ENCODE measurements around the gene DAPK1.
"Not testable (repeated sequence)": the region's sequence is repeated elsewhere in the genome, so short reads cannot be mapped to it uniquely, and the experiment has no call there.

Gene DAPK1

DNA sequence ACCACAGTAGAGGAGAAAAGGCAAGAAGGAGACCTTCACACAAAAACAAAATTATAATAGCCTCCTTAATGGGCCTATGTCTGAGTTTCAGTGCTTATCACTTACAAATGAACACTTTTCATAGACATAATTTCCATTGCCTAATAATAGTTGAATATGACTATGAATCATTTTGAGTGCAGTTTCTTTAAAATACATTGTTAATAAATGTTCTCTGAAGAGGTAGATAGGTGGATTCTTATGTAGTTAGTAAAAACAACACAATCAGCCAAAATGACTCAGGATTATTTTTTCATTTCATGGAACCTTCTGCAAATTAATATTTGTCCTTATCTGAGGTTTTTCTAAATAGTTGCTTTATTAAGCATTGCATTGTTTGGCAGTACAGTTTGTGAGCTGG is 45.6 kb downstream of the DAPK1 start:
- no peak for DNase-seq (ENCODE audit: low read depth)

DNA sequence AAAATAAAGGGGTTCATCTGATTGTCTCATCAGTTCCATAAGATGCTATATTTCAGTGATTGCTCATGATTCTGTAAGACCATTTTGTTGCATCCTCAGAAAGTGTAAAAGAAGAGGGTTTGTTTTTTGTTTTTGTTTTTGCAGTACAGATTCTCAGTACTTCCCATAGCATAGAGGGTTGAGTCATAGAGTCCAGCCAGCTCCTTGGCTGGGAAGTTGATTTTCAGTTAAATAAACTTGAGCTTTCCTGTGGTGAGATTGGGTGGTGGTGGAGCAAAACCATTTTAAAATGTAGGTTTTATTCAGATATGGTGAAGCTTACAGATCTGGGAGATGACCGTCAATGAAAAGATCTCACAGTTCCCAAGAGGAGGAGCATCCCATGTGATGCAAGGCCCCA is 48.2 kb downstream of the DAPK1 start:
- DNase-seq (ENCODE audit: low read depth): no peak

DNA sequence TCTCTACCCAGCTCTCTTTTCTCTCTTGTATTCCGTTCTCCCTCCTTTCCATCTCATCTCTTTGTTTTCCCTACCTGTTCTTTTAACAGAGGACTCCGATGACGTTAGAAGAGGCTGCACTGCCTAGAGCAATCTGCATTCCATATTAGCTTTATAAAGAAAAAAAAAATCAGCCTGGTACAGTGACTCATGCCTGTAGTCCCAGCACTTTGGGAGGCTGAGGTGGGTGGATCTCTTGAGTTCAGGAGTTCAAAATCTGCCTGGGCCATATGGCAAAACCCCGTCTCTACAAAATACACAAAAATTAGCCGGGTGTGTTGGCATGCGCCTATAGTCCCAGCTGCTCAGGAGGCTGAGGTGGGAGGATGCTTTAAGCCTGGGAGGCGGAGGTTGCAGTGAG is 49.0 kb downstream of the DAPK1 start:
- no peak for DNase-seq (ENCODE audit: low read depth)

DNA sequence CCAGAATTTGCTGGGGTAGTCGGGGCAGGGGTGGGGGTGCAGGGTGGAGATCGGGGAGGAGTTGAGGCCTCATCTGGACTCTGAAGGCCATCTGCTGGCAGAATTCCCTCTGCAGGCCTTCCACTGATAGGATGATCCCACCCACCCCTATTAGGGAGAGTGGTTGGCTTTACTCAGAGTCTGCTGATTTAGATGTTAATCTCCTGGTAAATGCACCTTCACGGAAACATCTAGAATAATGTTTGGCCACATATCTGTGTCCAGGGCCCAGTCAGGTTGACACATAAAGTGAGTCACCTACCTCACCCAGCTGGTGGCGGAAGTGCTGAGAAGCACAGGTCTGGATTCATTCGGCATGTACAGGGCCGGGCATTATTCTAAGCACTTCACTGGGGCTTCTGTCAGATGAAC is 50.0 kb downstream of the DAPK1 start:
- no peak for DNase-seq (ENCODE audit: low read depth)

DNA sequence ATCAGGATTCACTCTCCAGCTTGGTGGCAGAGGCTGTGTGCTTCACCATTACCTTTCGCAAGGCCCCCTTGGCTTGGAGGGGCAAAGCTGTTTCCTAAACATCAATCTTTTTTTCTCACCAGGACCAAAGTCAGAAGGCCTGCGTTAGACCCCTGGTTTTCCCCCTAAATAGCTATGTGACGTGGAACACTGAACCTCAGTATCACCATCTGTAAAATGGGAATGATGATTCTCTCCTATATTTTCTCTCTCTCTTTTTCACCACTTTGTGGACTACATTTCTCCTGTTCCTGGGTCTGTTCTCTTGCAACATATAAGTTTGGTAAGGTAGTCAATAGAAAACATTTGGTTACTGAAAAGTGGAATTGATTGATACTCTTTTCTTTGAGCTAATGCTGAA is 50.5 kb downstream of the DAPK1 start:
- DNase-seq (ENCODE audit: low read depth): no peak

DNA sequence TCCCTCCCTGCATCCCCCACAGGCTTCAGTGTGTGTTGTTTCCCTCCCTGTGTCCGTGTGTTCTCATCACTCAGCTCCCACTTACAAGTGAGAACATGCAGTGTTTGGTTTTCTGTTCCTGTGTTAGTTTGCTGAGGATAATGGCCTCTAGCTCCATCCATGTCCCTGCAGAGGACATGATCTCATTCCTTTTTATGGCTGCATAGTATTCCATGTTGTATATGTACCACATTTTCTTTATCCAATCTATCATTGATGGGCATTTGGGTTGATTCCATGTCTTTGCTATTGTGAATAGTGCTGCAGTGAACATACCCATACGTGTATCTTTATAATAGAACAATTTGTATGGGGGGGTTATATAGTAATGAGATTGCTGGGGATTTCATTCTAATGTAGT is 51.4 kb downstream of the DAPK1 start:
- DNase-seq (ENCODE audit: low read depth): not testable (repeated sequence)

DNA sequence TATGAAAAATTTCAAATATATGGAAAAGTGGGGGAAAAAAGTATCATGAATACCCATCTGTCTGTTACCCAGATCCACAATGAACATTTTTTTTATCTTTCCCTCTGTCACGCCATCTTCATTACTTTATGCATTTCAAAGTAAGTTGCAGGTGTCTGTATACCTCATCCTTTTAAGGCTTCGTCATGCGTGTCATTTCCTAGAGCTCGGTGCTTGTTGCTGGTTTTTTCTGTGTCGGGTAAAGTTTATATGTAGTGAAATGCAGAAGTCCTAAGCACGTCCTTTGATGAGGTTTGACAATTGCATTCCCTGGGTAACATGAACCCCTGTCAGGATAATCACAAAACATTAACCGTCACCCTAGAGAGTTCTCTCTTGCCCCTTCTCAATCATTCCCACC is 52.1 kb downstream of the DAPK1 start:
- DNase-seq (ENCODE audit: low read depth): no peak

DNA sequence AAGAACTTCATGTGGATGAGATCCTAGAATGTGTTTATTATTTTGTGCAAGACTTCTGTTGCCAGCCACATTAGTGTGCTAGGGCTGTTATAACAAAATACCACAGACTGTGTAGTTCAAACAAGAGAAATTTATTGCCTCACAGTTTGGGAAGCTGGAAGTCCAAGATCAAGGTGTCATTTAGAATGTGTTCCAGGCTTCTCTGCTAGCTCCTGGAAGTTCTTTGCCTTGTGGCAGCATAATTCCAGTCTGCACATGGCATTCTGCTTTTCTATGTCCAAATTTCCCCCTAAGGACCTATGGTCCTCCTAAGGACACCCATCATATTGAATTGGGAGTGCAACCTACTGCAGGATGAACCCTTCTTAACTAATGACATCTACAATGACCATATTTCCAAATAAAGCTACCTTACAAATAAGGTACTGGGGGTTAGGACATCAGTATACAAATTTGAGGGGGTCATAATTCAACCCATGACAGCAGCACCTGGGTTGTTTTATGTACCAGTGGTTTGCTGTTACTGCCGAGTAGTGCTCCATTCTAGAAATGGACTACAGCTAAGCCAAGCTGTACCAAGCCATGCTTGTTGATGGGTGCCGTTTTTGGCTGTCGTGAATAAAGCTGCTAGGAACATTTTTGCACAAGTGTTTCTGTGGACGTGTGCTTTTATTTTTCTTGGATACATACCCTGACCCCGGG is 52.7 kb downstream of the DAPK1 start:
- no peak for DNase-seq (ENCODE audit: low read depth)

DNA sequence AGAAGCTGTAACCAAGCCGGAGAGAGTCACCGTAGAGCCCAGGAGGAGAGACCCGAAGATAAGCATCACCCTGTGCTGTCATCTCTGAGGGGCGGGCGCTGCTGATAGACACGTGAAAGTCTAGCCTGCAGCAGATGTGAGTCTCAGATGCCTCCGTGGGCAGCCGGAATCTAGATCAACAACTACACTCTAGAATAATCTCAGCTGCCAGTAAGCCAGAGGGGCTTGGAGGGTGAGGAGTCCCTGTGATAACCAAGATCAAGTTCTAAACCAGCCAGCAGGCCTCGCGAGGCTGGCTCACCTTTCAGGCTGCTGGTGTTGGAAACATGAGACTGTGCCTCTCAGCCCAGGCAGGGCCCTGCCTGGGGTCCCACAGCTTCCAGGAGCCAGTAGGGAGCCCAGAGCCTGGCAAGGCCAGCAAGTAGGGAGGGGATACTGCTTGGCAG is 54.1 kb downstream of the DAPK1 start:
- DNase-seq (ENCODE audit: low read depth): no peak

DNA sequence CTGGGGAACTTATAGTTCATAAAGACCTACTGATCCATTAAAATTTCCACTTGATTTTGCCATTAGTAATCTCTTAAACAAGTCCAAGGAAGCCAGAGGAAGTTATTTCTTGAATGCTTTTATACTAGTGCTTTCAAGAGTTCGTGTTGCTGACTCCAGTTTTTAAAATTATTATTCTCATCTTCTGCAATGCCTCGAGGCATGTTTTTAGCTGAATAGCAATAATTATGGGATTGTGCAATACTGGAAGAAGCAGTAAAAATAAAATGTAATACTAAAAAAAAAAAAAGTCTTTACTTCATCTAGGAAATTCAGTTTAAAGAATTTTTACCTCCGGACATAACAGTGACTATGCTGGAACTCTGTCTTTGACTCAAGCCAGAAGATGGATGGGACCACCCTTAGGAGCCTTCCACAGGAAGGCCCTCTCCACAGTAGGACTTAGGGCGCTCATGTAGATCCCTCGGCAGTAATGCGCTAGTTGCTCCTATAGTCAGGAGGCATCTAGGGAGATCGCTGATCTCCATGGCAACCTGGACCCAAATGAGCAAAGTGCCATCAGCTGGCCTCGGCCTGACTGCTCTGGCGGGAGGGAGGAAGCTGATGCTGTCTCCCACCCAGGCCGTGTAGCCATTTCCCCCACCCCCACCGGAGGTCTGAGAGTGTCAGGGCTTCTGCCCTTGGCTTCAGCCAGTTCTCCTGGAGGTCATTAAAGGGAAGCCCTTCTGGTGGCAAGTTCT is 56.7 kb downstream of the DAPK1 start:
- DNase-seq (ENCODE audit: low read depth): no peak

DNA sequence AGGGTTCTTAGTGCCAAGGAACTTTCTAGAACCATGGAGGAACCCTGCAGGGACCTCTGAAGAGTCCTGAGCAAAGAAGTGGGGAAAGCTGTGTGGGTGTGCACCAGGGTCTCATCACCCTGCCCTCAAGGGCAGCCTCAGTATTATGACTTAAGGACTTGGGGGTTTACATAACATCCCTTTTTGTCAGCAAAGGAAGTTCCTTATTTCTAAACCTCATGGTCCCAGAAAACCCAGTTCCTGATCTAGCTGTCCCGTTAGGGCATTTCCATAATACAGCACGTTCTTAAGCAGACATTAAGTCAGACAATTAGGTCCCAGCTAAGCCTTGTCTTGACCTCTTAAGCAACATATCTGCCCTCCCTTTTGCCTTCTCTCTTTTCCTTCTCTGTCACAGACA is 57.3 kb downstream of the DAPK1 start:
- no peak for DNase-seq (ENCODE audit: low read depth)

DNA sequence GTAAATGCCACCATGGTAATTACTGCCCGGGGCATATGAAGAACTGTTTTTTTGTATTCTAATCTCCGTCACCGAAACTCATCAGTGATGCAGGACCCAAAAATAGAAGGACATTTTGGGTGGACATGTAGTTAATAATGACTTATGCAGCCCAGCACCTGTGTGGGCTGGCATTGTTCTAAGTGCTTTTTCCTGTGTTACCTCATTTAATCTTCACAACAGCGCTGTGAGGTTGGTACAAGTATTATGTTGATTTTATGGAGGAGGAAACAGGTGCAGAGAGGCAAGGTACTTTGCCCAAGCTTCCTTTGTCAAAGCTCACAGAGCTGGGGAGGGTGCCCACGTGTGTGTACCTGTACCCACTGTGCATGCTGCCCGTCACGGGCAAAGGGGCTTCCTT is 58.4 kb downstream of the DAPK1 start:
- no peak for DNase-seq (ENCODE audit: low read depth)

DNA sequence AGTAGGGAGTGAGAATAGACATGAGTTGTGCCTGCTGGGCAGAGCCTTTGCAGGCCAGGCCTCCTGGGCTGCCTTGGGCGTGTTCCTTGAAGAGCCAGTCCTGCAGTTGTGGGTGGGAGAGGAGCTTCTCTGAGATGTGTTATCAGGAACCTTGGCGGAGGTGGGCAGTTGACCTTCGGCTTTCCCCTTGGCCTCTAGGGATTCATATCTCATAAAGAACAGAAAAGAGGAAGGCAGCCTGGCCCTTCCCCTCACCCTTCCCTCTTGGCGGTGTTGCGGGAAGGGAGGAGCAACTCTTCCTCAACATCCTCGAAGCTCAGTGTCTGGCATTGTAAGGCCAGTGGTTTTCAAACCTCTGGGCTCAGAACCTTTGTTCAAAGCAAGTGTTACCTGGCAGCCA is 59.2 kb downstream of the DAPK1 start:
- no peak for DNase-seq (ENCODE audit: low read depth)

DNA sequence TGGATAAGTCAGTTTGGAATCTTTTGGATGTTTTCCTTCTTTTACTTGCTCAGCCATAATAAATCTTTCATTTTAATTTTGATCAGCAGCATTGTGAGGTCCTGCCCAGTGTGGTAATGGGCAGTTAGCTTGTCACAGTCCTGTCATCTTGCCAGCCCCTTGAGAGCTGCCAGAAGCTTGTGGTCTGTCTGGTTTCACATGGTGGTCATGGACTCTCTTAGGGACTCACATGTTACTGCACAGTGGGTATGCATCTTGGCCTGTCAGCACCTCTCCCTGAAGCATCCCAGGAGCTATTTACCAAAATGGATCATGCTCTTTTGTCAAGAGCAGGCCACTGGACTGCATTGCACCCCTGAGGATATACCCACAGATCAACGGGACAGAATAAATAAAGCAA is 60.3 kb downstream of the DAPK1 start:
- no peak for DNase-seq (ENCODE audit: low read depth)

DNA sequence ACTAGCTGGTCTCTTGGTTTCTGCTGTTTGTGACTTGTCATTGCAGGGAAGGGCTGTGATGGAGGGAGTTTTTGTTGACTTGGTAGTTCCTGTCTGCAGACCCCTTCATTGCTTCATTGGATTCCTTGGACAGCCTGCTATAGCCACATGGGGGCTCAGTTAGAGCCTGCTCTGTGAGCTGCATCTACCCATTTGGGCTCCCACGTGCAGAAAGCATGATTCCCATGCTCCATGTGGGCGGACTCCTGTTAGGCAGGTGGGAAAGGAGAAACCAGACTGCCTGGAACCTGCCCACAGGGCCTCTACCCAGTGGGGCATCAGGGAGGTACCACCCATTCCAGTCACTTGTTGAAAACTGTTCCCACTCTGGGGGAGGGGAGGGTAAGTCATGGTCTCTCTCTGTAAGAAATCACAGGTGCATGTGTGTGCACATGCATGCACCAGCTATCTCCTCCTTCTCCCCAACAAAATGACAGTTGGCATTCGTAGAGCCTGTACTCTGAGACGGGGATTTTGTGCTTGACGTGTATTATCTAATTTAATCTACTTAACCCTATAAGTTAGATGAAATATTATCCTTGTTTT is 61.0 kb downstream of the DAPK1 start:
- no peak for DNase-seq (ENCODE audit: low read depth)

DNA sequence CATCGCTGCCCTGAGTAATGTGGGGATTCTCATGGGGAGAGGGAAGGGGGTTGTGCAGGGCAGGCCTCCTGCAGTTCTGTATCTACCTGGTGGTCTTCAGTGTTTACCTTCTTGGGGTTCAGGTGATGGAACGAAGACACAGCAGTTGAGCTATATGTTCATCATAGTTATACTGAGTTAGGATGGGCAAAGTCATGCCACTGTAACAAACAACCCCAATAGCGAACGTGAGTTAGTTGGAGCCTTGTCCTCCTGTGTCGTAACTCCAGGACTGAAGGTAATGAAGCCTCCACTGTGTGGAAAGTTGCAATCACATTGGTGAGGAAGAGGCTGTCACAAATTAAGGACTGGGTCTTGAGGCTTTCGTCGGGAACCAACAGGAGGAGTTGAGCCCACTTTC is 64.4 kb downstream of the DAPK1 start:
- no peak for DNase-seq (ENCODE audit: low read depth)

DNA sequence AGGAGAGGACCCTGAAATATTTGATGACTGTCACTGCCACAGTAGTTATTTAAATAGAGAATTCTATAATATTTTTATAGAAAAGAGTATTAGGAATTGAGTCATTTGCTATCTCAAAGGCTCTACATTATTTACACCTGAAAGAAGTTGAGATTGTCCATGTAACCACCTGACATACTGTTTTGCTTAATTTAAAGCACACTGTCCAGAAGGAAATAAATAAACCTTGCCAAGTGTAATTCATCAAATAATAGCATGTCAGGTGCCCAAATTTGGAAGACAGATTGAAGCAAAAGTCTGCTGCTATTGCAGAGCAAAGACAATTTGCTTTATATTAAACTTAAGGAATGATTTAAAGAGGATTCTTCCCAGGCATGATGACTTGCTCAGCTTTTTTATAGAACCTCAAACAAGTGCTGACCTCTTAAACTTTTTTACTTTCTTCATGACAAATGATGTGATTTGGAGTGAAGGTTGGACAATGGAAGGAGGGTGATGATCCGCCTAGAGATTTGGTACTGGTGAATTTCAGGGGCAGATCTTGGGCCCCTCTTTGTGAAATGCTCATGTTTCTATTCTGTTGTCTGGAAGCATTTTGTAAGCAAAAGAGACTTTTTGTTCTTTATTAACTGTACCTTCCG is 65.0 kb downstream of the DAPK1 start:
- no peak for DNase-seq (ENCODE audit: low read depth)

DNA sequence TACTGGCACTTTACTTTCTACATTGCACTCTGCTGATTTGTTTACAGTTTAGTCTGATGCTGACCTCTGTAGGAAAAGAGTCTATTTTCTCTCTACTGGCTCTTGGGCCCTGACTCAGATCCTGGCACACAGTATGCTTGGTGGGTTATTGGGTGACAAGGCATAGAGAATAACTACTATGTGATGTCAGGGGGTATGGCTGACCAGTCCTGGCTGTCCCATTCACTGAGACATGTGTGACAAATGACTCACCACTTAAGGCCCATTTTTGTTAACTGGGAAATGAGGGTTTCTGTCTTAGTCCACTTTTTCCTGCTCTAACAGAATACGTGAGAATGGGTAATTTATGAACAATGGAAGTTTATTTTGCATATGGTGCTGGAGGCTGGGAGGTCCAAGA is 66.4 kb downstream of the DAPK1 start:
- no peak for DNase-seq (ENCODE audit: low read depth)

DNA sequence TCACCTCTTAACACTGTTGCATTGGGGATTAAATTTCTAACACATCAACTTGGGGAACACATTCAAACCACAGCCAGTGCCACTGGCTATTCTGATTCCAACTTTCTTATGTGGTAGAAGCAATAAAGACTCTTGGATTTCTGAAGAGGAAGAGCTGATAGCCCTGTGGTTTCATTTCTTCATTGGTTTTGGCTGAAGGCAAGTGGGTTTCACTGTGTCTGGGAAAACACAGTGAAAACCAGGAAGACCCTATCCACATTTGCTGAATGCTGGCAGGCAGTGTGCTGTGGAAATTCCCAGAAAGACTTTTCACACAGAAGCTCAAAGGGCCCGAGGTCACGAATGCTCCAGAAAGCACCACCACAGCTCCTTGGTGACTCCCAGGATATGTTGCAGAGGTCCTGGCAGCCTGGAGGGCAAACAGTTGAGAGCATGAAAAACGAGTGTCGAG is 67.1 kb downstream of the DAPK1 start:
- DNase-seq (ENCODE audit: low read depth): no peak

DNA sequence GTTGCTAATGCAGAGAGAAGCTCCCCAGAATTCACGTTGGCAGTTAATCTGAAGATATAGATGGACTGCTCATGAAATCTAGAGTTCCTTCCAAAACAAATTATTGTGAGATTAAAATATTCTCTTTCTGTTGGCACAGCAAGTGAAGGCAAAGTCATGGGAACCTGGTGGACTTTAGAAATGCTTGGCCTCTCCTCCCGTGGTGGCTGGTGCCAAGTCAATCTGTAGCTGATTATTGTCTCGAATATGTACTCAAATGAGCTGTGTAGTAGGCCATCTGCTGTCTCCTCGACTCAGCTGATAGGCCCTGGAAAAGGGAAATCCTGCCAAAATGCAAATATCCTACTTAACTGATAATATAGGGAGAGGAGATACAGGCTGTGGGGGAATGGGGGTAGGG is 69.3 kb downstream of the DAPK1 start:
- no peak for DNase-seq (ENCODE audit: low read depth)

DNA sequence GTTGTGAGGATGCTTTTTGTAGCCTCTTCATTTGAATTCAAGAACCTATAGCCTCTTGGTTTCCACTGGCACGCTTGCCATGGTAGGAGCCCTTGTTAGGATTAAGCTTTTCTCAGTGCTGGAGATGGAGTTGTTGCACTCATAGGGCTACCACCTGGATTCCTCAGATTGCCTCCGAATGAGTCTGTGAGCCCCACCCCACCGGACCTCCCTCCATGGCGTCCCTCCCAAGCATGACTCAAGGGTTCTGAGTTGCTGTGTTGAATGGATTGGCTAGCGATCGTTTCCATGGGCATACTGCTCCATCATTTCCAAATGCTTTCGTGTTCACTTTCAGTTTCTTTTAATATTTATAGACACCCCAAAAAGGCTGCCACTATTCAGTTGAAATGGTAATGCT is 69.9 kb downstream of the DAPK1 start:
- DNase-seq (ENCODE audit: low read depth): no peak

DNA sequence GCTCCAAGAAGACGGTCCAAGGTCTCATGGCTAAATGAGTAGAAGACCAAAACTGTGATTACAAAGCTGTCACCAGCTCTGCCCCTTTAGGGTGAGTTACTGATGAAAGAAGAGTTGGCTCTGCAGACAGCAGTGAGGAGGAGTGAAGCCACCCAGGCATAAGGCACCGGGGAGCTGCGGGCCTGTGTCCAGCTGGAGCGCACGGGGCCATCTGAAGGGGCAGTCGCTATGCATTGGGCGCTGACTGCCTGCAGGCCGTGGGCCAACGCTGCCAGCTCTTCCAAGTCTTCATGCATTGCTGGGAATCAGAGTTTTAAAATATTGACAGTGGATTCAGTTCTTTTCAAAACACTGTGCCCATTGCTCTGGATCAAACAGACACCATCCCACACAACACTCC is 70.3 kb downstream of the DAPK1 start:
- no peak for DNase-seq (ENCODE audit: low read depth)

DNA sequence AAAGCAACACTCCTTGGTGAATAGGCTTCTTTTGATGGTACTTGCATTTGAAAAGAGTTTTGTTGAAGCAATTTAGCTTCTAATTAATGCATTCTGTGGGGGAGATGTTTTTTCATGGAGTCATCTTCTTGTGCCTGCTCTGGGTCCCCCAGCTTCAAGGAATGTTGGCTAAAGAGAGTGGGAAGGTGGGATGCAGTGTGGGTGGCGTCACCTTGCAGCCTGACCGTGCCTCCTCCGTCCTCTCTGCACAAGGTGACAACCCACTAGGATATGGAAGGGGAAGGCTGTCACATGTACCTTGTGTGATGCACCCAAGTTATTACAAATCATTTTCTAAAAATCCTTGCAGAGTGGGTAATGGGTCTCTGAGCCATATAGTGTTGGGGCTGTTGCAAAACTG is 70.7 kb downstream of the DAPK1 start:
- DNase-seq (ENCODE audit: low read depth): no peak
